ENCODE measurements around the gene PLEKHB1.

GRCh38 chr11:73655686-73656085 lies 9.3 kb downstream of the PLEKHB1 start:
- TF ChIP-seq CTCF (IDR thresholded peaks at IDR 0.05) (no peak), POLR2AphosphoS5 (IDR thresholded peaks at IDR 0.05; ENCODE audit: low read depth, low read length) (no peak)
